NOMO-1 treated with DMSO at 0.1 percent for 48 hours (cell line): ENCODE data around the gene ZNF575.
A peak's percentile ranks its signal among the peaks of the same experiment; 100 is the strongest.
"Not testable (repeated sequence)": the region's sequence is repeated elsewhere in the genome, so short reads cannot be mapped to it uniquely, and the experiment has no call there.

ENCODE experiments used
- DNase-seq: peaks from one replicate; lab custom pipeline; 2025; ENCODE audit not compliant: unreplicated experiment; lab: John Stamatoyannopoulos, UW

Gene ZNF575

DNA sequence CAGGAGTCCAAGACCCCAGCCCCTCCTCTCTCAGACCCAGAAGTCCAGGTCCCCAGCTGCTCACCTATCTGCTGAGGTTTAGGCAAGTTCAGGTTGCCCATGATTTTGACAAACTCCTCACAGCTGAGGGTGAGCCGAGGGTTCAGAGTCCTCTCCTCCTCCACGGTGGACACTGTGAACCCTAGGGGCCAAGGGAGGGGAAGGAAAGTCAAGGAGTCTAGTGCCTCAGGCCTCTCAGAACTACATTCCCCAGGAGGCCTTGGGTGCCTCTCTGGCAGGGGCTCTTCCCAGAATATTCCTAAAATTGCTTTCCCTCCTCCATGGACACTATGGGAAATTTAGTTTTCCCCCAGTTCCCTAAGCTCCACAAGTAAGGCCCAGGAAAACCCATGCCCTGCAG is 25.1 kb upstream of the ZNF575 start:
- no peak for DNase-seq

DNA sequence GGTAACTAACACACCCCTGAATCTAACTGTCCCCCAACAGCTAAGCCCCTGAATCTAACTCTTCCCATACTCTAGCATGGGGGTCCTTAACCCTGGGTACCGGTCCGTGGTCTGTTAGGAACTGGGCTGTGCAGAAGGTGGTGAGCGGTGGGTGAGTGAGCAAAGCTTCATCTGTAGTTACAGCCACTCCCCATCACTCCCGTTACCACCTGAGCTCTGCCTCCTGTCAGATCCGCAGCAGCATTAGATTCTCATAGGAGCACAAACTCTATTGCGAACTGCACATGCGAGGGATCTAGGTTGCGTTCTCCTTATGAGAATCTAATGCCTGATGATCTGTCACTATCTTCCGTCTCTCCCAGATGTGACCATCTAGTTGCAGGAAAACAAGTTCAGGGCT is 22.3 kb upstream of the ZNF575 start:
- no peak for DNase-seq

- DNase-seq: no peak
These were observed 21.7 kb upstream of the ZNF575 start for GRCh38 chr19:43511324-43511723.

DNA sequence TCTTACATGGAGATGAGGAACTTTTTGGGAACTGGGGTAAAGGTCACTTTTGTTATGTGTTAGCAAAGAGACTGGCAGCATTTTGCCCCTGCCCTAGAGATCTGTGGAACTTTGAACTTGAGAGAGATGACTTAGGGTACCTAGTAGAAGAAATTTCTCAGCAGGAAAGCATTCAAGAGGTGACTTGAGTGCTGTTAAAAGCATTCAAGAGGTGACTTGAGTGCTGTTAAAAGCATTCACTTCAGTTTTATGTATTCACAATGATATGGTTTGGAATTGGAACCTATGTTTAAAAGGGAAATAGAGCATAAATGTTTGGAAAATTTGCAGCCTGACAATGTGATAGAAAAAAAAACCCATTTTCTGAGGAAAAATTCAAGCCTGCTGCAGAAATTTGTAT is 20.6 kb upstream of the ZNF575 start:
- not testable (repeated sequence) for DNase-seq

GRCh38 chr19:43518051-43518450 is 14.9 kb upstream of the ZNF575 start:
- DNase-seq: no peak

- peak; percentile 74 for DNase-seq
These were observed 13.4 kb upstream of the ZNF575 start for GRCh38 chr19:43519436-43520088.

DNA sequence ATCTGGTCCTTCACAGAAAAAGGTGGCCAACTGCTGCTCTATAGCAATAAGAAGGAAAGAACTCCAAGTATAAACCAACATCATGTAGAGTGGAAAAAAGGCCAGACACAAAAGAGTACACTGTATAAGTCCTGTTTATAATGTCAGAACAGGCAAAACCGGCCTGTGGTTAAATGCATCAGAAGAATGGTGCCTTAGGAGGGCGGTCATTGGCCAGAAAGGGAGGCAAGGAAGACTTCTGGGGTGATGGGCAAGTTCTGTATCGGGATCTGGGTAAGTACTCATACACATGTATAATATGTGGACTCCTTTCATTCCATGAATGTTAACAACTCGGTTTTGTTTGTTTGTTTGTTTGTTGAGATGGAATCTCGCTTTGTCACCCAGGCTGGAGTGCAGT is 10.1 kb upstream of the ZNF575 start:
- no peak for DNase-seq

DNA sequence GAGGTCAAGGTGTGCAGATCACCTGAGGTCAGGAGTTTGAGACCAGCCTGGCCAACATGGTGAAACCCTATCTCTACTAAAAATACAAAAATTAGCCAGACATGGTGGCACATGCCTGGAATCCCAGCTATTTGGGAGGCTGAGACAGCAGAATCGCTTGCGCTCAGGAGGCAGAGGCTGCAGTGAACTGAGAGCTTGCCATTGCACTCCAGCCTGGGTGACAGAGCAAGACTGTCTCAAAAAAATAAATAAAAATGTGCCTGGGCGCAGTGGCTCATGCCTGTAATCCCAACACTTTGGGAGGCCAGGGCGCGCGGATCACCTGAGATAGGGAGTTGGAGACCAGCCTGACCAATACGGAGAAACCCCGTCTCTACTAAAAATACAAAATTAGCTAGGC is 9.3 kb upstream of the ZNF575 start:
- not testable (repeated sequence) for DNase-seq

DNA sequence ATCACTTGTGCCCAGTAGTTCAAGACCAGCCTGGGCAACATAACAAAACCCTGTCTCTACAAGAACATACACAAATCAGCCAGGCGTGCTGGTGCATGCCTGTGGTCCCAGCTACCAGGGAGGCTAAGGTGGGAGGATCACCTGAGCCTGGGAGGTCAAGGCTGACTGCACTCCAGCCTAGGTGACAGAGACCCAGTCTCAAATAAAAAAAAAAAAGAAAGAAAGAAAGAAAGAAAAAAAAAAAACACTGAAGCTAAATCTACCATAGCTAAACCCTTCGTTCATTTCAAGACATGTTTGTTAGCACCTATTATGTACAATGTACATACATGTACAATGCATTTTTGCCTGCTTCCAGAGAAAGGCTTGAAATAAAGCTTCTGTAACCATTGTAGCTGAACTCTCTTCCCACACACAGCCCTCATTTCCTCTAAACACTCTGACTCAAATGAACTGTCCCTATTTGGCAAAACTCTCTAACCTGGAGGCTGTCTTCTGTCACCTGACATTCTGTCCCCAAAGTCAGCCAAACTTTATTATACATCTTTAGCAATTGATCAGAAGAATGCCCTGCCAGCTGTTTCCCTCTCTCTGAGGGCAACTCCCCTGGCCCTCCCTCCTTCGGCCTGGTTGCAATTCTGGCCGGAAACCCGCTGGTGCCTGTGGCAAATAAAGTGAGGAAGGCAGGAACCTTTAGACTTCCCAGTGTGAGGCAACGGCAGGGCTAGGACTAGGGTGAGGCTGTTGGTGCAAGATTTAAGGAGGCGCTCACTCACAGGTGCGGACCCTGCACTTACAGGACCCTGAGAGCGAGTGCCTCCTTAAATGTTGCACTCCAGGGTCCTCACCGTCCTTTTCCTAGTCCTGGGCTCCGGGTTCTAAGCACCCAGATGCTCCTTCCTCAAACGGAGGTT is 7.8 kb upstream of the ZNF575 start:
- peak; percentile 72 for DNase-seq

- DNase-seq: peak; percentile 10
These were observed 6.9 kb upstream of the ZNF575 start for GRCh38 chr19:43525836-43526771.

DNA sequence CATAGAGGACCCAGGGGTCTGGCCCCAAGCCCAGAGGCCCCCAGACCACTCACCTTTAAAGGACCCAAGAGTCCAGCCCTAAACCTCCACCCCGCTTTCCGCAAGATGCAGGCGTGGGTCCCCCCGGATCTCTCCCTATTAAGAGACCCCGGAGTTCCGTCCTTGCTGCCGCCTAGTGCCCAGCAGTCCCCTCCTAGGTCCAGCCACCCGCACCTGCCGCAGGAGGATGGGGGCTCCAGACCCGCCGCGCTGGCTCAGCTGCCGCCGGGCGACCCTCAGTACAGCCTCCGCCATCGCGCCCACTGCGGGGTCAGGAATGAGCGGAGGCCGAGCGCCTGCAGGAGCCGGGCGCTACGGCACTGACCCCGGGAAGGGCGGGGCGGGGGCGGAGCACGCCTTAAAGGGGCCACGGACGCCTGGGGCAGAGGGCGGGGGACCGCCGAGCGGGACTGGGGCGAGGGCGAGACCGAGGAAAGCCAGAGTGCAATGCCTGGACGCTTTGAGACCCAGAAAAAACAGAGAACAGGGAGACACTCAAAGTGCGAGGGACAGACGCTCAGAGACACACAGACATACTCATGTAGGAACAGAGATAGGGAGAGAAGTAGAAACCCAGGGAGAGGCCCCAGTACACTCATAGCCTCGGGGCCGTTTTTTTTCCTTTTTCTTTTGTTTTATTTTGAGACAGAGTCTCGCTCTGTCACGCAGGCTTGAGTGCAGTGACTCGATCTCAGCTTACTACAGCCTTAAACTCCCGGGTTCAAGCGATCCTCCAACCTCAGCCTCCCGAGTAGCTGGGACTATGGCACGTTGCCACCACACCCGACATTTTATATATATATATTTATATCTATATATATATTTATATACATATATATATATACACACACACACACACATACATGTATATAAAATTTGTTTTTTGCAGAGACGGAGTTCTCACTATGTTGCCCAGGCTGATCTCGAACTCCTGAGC is 5.8 kb upstream of the ZNF575 start, which contains the start of gene ETHE1:
Gene ETHE1, minus strand, starts transcription at position 318 of the 976 bp plus-strand sequence. Its CDS starts 24 bp downstream, at position 294.
- DNase-seq: peak; percentile 76

DNA sequence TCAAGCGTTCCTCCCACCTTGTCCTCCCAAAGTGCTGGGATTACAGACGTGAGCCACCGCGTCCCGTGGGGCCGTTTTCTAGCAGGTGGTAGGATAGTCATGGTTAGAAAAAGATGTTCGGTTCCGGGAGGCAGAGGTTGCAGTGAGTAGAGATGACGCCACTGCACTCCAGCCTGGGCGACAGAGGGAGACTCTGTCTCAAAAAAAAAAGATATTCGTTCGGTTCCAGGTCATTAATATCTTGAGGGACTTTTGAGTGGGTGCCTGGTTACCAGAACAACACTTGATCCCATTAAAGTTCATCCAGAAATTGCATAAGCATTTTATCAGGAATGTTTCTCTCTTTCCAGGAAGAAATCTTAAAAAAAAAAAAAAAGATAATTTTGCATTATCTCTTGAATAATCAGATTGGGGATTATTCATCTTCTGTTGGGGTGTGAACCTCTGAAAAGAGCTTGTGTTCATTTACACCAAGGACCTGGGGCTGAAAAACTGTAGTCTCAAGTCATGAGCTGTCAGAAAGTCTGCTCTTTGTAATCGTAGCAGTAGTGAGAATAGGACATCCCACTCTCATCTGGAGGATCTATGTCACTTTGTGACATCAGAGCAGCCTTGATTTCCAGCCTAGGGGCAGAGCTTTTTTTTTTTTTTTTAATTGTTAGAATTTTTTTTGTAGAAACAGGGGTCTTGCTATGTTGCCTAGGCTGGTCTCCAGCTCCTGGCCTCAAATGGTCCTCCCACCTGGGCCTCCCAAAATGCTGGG is 4.9 kb upstream of the ZNF575 start:
- no peak for DNase-seq

DNA sequence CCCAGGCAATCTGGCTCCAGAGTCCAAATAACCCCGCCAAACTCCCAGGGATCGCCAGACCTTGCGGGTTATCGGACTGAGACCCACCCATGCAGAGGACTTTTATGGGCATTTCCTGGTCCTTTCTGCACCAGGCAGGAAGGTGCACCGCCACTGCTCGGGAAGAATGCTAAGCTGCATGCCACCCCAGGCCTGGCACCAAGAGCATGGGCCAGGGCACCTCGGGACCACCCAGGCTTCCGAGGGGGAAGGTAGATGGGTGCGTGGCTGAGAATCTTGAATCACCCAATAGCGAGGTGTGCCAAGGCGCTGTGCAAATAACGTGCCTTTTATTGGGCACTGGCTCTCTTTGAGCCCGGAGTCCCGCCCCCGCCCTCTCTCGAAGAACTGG is 422 bp upstream of the ZNF575 start:
- DNase-seq: no peak

DNA sequence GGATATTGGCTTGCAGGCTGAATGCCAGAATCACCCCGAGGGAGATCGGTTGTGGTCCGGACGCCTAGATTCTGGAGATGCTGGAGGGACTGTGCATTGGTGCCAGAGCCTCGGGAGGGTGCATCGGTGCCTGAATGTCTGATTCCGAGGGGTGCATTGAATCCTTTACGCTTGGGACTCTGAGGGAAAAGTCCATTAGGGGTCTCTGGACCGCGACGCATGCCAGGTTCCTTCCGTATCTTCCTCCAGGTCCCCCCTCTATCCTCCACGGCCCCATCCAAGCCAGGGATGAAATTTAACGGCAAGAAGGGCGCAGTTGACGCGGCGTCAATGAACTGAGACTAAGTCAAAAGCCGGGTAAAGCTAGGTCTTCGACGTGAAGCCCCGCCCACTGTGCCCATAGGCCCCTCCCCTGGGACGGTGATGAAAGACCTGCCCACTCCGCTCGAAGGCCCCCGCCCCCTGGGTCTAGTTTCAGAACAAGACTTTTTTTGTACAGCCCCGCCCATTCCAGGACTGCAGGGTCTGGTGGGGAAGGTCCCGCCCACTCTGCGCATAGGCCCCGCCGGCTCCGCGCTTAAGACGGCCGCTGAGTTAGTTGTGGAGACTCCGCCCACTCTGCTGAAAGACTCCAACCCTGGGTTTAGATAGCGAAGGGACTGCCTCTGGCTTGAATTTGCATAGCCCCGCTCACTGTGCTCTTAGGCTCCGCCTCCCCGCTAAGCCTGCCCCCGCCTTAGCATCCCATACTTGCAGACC is 737 bp downstream of the ZNF575 start:
- peak; percentile 98 for DNase-seq

- DNase-seq: no peak
These were observed 1.4 kb downstream of the ZNF575 start for GRCh38 chr19:43534305-43534815.

DNA sequence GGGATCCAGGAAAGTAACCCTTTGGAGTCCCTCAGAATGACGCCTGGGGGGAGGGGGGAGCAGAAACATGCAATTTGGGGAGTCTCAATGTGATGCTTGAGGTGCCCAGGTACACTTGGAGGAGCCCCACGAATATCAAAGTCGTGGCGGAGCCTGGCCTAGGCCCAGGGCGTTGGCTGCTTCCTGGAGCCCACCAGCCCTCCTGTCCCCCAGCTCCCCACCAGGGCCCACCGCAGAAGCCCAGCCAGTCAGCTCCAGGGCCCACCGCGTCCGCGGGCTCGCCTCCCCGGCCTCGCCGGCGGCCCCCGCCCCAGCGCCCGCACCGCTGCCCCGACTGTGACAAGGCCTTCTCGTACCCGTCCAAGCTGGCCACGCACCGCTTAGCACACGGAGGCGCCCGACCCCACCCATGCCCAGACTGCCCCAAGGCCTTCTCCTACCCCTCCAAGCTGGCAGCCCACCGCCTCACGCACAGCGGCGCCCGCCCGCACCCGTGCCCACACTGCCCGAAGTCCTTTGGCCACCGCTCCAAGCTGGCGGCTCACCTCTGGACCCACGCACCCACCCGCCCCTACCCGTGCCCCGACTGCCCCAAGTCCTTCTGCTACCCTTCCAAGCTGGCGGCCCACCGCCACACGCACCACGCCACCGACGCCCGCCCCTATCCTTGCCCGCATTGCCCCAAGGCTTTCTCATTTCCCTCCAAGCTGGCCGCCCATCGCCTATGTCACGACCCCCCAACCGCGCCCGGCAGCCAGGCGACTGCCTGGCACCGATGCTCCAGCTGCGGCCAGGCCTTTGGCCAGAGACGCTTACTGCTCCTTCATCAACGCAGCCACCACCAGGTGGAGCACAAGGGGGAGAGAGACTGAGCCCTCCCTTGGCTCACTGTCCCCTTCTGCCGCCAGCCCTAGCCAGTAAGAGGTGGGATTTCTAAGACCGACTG is 2.1 kb downstream of the ZNF575 start:
- DNase-seq: no peak

GRCh38 chr19:43538922-43539321 is 5.9 kb downstream of the ZNF575 start:
- DNase-seq: no peak
